ENCODE results near the gene CFAP210. TPM values are rescaled to one million over a fixed set of nuclear protein-coding genes. Genes with fewer than 3 reads are reported as not detected.
"Not testable (repeated sequence)": the region's sequence is repeated elsewhere in the genome, so short reads cannot be mapped to it uniquely, and the experiment has no call there.

Gene CFAP210
- total RNA-seq, 1 experiment from 2014 or later = not detected

GRCh38 chr2:169619946-169620345 lies 74.3 kb downstream of the CFAP210 start:
- no peak overlapping the region for H3K9ac ChIP-seq (ENCODE audit: low read length)
- no TSS peak for BruUV-seq (replicated peaks)
- H4K20me1 ChIP-seq (ENCODE audit: insufficient read depth) = no peaks in the 10 kb centered on the region
- no peak overlapping the region for H3K27ac ChIP-seq (ENCODE audit: low read depth, low read length)
- H3K4me1 ChIP-seq (ENCODE audit: control insufficient read depth in 1 of 2, insufficient read depth in 2 of 2, low read length in 2 of 2) = no peaks in the 10 kb centered on the region
- RAD21 ChIA-PET (ENCODE audit: low non-redundant PET in 1 of 2, low total read pairs in 2 of 2, uncharacterized antibody in 2 of 2, unreplicated experiment in 2 of 2) = no interaction called here
- CTCF ChIA-PET = no interaction called here
- H3K9me2 ChIP-seq (ENCODE audit: insufficient read depth) = no peaks in the 10 kb centered on the region
- H3K4me3 ChIP-seq (replicated peaks in 1 of 2; ENCODE audit: low read depth in 1 of 2, low read length in 2 of 2) = no peak overlapping the region
- H3K9me3 ChIP-seq (ENCODE audit: control insufficient read depth in 1 of 2, insufficient read depth in 1 of 2, low read depth in 1 of 2, low read length in 2 of 2) = no peaks in the 10 kb centered on the region
- no peak overlapping the region for H3K4me2 ChIP-seq (ENCODE audit: low read length)
- H3K27me3 ChIP-seq (ENCODE audit: insufficient read depth, low read length) = no peaks in the 10 kb centered on the region
- no peak for DNase-seq (ENCODE audit: low read depth, low spot score)
- H3K36me3 ChIP-seq (ENCODE audit: control insufficient read depth in 1 of 2, insufficient read depth in 2 of 2, low read length in 2 of 2) = peaks cover 3 to 20% of the 10 kb centered on the region in 2 experiments; a peak in 2 of 4 replicates
- POLR2A ChIA-PET = interaction anchor here (0.6 kb wide), 1 partner anchor 161 kb away, joined by 3 read pairs; no protein-coding TSS in a partner anchor
- intact Hi-C loops (cut with micrococcal nuclease) = no loop called here
- no peak overlapping the region for H2AFZ ChIP-seq (ENCODE audit: low read depth, low read length, poor library complexity, severe bottlenecking)
- peaks cover 69% of the 10 kb centered on the region for H3K79me2 ChIP-seq (ENCODE audit: insufficient read depth, low read length)
- ATAC-seq = no peak
- no peak for TF ChIP-seq EGR1 (IDR thresholded peaks at IDR 0.05; ENCODE audit: low read depth)
- no peak for TF ChIP-seq CBX3 (IDR thresholded peaks at IDR 0.05; ENCODE audit: low read depth)
- TF ChIP-seq TCF7L2 (IDR thresholded peaks at IDR 0.05; ENCODE audit: borderline replicate concordance, extremely low read depth, insufficient read depth, insufficient read length) = no peak
- TF ChIP-seq ATF3 (IDR thresholded peaks at IDR 0.05) = no peak
- TF ChIP-seq FOSL1 (IDR thresholded peaks at IDR 0.05; ENCODE audit: low read depth) = no peak
- no peak for TF ChIP-seq ZNF274 (IDR thresholded peaks at IDR 0.05; ENCODE audit: low read depth, low read length)
- no peak for TF ChIP-seq EZH2phosphoT487 (IDR thresholded peaks at IDR 0.05; ENCODE audit: borderline replicate concordance)
- no peak for TF ChIP-seq CEBPB (IDR thresholded peaks at IDR 0.05; ENCODE audit: low read depth)
- TF ChIP-seq ZBTB33 (IDR thresholded peaks at IDR 0.05; ENCODE audit: extremely low read depth, insufficient replicate concordance, low read length) = no peak
- TF ChIP-seq SRF (IDR thresholded peaks at IDR 0.05; ENCODE audit: low read depth) = no peak
- no peak for TF ChIP-seq SIN3A (IDR thresholded peaks at IDR 0.05; ENCODE audit: low read depth)

- Histone ChIP-seq H3K36me3 (ENCODE audit: control insufficient read depth in 1 of 2, insufficient read depth in 2 of 2, low read length in 2 of 2) (peaks cover 15 to 17% of the 10 kb centered on the region in 2 experiments; a peak in 3 of 4 replicates), H3K79me2 (ENCODE audit: insufficient read depth, low read length) (peaks cover 51% of the 10 kb centered on the region)
- POLR2A ChIA-PET; ATAC-seq; H2AFZ ChIP-seq (ENCODE audit: low read depth, low read length, poor library complexity, severe bottlenecking); H3K27ac ChIP-seq (ENCODE audit: low read depth, low read length); H3K27me3 ChIP-seq (ENCODE audit: insufficient read depth, low read length); H3K4me1 ChIP-seq (ENCODE audit: control insufficient read depth in 1 of 2, insufficient read depth in 2 of 2, low read length in 2 of 2); intact Hi-C loops (cut with micrococcal nuclease); H3K9ac ChIP-seq (ENCODE audit: low read length); H3K9me2 ChIP-seq (ENCODE audit: insufficient read depth); H3K4me2 ChIP-seq (ENCODE audit: low read length); H3K4me3 ChIP-seq (replicated peaks in 1 of 2; ENCODE audit: low read depth in 1 of 2, low read length in 2 of 2); BruUV-seq (replicated peaks); RAD21 ChIA-PET (ENCODE audit: low non-redundant PET in 1 of 2, low total read pairs in 2 of 2, uncharacterized antibody in 2 of 2, unreplicated experiment in 2 of 2); DNase-seq (ENCODE audit: low read depth, low spot score); H3K9me3 ChIP-seq (ENCODE audit: control insufficient read depth in 1 of 2, insufficient read depth in 1 of 2, low read depth in 1 of 2, low read length in 2 of 2); CTCF ChIA-PET; H4K20me1 ChIP-seq (ENCODE audit: insufficient read depth): not testable (repeated sequence)
Observed at GRCh38 chr2:169615982-169616381, 78.2 kb downstream of the CFAP210 start.

Measured in HCT116 (cell line).